SK-N-SH treated with all-trans-retinoic acid at 6 μM for 48 hours (cell line): ENCODE results near the gene REN.

ENCODE experiments used
- ARNTL ChIP-seq: fragments of 450-650 bp; formaldehyde crosslinking; IDR thresholded peaks from 2 replicates; pipeline ENCODE4 v1.5.0; 2020; ENCODE audit warnings: low read depth, mild to moderate bottlenecking, moderate library complexity, borderline replicate concordance
- BACH2 ChIP-seq: fragments of 250-450 bp; sonication (Bioruptor Pico); IDR thresholded peaks from 2 replicates; pipeline ENCODE4 v1.9.0; 2021; ENCODE audit warnings: mild to moderate bottlenecking, borderline replicate concordance
- GLIS3 ChIP-seq: fragments of 250-450 bp; sonication (Bioruptor Pico); IDR thresholded peaks from 2 replicates; pipeline ENCODE4 v1.5.0; 2020; ENCODE audit warnings: mild to moderate bottlenecking, moderate library complexity
- OSR1 ChIP-seq: fragments of 250-450 bp; sonication (Bioruptor Pico); IDR thresholded peaks from 2 replicates; pipeline ENCODE4 v1.8.0; 2022; ENCODE audit warnings: moderate library complexity, mild to moderate bottlenecking, inconsistent platforms
- RARB ChIP-seq: fragments of 250-450 bp; sonication (Bioruptor Pico); IDR thresholded peaks from 2 replicates; pipeline ENCODE4 v1.8.0; 2021; ENCODE audit warnings: mild to moderate bottlenecking, moderate library complexity
- TCF4 ChIP-seq: fragments of 250-450 bp; sonication (Bioruptor Pico); IDR thresholded peaks from 2 replicates; pipeline ENCODE4 v1.8.0; 2021; ENCODE audit warnings: mild to moderate bottlenecking, moderate library complexity, borderline replicate concordance
- ZFP3 ChIP-seq: fragments of 250-450 bp; sonication (Bioruptor Pico); IDR thresholded peaks from 2 replicates; pipeline ENCODE4 v1.5.0; 2020; ENCODE audit warnings: mild to moderate bottlenecking, moderate library complexity
- ZFP30 ChIP-seq: fragments of 450-650 bp; formaldehyde crosslinking; IDR thresholded peaks from 2 replicates; pipeline ENCODE4 v1.5.0; 2022; ENCODE audit warnings: mild to moderate bottlenecking, moderate library complexity
- ZNF565 ChIP-seq: fragments of 450-650 bp; formaldehyde crosslinking; conservative IDR thresholded peaks from 2 replicates; pipeline ENCODE4 v1.5.0; 2020; ENCODE audit warnings: low read depth, mild to moderate bottlenecking, moderate library complexity
- TF ChIP-seq, protein P1 (sequence below): fragments of 250-450 bp; sonication (Bioruptor Pico); IDR thresholded peaks from 2 replicates; pipeline ENCODE4 v1.5.0; 2020; ENCODE audit warnings: mild to moderate bottlenecking, moderate library complexity
- TF ChIP-seq, protein P2 (sequence below): fragments of 250-450 bp; sonication (Bioruptor Pico); IDR thresholded peaks from 2 replicates; pipeline ENCODE4 v1.8.0; 2020; ENCODE audit warnings: mild to moderate bottlenecking, moderate library complexity, borderline replicate concordance
- TF ChIP-seq, protein P3 (sequence below): fragments of 250-450 bp; sonication (Bioruptor Pico); IDR thresholded peaks from 2 replicates; pipeline ENCODE4 v1.5.1; 2021; ENCODE audit warnings: mild to moderate bottlenecking, moderate library complexity
- TF ChIP-seq, protein P4 (sequence below): fragments of 250-450 bp; sonication (Bioruptor Pico); IDR thresholded peaks from 2 replicates; pipeline ENCODE4 v1.5.1; 2020; ENCODE audit warnings: low read depth, mild to moderate bottlenecking, moderate library complexity
- TF ChIP-seq, protein P5 (sequence below): fragments of 250-450 bp; sonication (Bioruptor Pico); IDR thresholded peaks from 2 replicates; pipeline ENCODE4 v1.8.0; 2021; ENCODE audit warnings: low read depth, mild to moderate bottlenecking, moderate library complexity, borderline replicate concordance

DNA sequence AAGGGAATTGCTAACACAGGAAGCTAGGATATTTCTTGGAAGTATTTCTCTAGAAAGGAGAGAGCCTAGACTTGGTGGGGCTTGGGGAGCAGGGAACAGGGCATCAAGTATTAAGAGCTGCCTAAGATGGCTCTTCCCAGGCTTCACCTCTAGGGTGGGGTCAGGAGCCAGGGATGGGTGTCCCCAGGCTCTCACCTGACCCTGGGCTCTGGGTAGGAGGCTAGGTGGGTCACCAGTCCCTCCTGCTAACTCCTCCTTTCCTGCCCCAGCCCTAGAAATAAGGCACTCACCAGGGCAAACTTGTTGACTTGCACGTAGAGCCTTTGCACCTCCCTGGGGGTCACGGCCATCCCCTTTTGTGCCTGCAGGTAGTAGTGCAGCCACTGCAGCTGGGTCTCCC lies 29.3 kb downstream of the REN start:
- TF ChIP-seq ZFP3 (CRISPR knock-in tag): no peak
- TF ChIP-seq TCF4 (CRISPR knock-in tag): no peak
- TF ChIP-seq ZFP30: no peak
- TF ChIP-seq, protein P1, sequence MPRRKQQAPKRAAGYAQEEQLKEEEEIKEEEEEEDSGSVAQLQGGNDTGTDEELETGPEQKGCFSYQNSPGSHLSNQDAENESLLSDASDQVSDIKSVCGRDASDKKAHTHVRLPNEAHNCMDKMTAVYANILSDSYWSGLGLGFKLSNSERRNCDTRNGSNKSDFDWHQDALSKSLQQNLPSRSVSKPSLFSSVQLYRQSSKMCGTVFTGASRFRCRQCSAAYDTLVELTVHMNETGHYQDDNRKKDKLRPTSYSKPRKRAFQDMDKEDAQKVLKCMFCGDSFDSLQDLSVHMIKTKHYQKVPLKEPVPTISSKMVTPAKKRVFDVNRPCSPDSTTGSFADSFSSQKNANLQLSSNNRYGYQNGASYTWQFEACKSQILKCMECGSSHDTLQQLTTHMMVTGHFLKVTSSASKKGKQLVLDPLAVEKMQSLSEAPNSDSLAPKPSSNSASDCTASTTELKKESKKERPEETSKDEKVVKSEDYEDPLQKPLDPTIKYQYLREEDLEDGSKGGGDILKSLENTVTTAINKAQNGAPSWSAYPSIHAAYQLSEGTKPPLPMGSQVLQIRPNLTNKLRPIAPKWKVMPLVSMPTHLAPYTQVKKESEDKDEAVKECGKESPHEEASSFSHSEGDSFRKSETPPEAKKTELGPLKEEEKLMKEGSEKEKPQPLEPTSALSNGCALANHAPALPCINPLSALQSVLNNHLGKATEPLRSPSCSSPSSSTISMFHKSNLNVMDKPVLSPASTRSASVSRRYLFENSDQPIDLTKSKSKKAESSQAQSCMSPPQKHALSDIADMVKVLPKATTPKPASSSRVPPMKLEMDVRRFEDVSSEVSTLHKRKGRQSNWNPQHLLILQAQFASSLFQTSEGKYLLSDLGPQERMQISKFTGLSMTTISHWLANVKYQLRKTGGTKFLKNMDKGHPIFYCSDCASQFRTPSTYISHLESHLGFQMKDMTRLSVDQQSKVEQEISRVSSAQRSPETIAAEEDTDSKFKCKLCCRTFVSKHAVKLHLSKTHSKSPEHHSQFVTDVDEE (CRISPR knock-in tag): no peak
- TF ChIP-seq, protein P2, sequence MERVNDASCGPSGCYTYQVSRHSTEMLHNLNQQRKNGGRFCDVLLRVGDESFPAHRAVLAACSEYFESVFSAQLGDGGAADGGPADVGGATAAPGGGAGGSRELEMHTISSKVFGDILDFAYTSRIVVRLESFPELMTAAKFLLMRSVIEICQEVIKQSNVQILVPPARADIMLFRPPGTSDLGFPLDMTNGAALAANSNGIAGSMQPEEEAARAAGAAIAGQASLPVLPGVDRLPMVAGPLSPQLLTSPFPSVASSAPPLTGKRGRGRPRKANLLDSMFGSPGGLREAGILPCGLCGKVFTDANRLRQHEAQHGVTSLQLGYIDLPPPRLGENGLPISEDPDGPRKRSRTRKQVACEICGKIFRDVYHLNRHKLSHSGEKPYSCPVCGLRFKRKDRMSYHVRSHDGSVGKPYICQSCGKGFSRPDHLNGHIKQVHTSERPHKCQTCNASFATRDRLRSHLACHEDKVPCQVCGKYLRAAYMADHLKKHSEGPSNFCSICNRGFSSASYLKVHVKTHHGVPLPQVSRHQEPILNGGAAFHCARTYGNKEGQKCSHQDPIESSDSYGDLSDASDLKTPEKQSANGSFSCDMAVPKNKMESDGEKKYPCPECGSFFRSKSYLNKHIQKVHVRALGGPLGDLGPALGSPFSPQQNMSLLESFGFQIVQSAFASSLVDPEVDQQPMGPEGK (CRISPR knock-in tag): no peak
- no peak for TF ChIP-seq GLIS3
- no peak for TF ChIP-seq ARNTL (CRISPR knock-in tag)
- TF ChIP-seq, protein P3, sequence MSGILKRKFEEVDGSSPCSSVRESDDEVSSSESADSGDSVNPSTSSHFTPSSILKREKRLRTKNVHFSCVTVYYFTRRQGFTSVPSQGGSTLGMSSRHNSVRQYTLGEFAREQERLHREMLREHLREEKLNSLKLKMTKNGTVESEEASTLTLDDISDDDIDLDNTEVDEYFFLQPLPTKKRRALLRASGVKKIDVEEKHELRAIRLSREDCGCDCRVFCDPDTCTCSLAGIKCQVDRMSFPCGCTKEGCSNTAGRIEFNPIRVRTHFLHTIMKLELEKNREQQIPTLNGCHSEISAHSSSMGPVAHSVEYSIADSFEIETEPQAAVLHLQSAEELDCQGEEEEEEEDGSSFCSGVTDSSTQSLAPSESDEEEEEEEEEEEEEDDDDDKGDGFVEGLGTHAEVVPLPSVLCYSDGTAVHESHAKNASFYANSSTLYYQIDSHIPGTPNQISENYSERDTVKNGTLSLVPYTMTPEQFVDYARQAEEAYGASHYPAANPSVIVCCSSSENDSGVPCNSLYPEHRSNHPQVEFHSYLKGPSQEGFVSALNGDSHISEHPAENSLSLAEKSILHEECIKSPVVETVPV: no peak
- TF ChIP-seq, protein P4, sequence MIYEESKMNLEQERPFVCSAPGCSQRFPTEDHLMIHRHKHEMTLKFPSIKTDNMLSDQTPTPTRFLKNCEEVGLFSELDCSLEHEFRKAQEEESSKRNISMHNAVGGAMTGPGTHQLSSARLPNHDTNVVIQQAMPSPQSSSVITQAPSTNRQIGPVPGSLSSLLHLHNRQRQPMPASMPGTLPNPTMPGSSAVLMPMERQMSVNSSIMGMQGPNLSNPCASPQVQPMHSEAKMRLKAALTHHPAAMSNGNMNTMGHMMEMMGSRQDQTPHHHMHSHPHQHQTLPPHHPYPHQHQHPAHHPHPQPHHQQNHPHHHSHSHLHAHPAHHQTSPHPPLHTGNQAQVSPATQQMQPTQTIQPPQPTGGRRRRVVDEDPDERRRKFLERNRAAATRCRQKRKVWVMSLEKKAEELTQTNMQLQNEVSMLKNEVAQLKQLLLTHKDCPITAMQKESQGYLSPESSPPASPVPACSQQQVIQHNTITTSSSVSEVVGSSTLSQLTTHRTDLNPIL (CRISPR knock-in tag): no peak
- TF ChIP-seq OSR1 (CRISPR knock-in tag): no peak
- no peak for TF ChIP-seq RARB (CRISPR knock-in tag)
- TF ChIP-seq, protein P5, sequence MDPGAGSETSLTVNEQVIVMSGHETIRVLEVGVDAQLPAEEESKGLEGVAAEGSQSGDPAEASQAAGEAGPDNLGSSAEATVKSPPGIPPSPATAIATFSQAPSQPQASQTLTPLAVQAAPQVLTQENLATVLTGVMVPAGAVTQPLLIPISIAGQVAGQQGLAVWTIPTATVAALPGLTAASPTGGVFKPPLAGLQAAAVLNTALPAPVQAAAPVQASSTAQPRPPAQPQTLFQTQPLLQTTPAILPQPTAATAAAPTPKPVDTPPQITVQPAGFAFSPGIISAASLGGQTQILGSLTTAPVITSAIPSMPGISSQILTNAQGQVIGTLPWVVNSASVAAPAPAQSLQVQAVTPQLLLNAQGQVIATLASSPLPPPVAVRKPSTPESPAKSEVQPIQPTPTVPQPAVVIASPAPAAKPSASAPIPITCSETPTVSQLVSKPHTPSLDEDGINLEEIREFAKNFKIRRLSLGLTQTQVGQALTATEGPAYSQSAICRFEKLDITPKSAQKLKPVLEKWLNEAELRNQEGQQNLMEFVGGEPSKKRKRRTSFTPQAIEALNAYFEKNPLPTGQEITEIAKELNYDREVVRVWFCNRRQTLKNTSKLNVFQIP: no peak
- no peak for TF ChIP-seq BACH2
- no peak for TF ChIP-seq ZNF565 (CRISPR knock-in tag)
